SH-SY5Y (cell line): ENCODE measurements around the gene LEAP2.

Experiments used
- GATA2 ChIP-seq: IDR thresholded peaks from 2 replicates; pipeline ENCODE4 v1.6.1; 2011; ENCODE audit warnings: mild to moderate bottlenecking, low read depth, low read length
- GATA3 ChIP-seq: IDR thresholded peaks from 2 replicates; pipeline ENCODE4 v1.6.1; 2011; ENCODE audit warnings: low read depth, mild to moderate bottlenecking, low read length, moderate library complexity

DNA sequence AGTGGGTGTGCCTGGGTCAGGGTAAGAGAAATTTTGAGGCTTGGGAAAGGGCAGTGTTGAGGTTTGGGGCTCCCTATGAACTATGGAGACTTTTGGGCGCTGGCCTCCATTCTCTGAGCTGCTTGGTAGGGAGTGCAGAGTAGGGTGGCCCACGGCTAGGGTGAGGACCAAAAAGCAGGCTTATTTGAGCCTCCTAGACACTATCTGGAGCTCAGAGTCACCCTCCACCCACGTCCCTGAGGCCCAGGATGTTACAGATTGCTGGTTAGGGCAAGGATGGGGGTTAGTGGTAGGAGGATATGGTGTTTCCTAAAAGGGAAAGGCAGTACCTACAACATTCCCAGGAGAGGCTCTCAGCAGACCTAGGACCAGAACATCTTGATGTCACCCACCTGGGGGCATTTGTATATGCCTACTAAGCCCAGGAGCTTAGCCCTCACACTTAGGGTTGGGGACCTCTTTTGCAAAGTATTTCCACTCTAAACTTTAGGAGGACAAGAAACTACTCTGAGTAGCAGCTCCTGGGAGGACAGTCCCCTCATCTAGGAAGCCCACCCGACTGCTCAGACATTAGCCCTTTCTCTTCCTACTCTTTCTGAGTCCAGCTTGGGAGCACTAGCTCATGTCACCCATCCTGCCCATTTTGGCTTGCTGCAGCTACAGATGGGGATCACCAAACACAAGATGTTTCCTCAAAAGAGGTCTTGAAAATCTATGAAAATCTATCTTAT is 45.4 kb upstream of the LEAP2 start:
- no peak for TF ChIP-seq GATA2
- TF ChIP-seq GATA3, result no peak
